Ovary (tissue), 3 donors: ENCODE measurements around the gene LDLRAD2.

Experiments
- POLR2A ChIP-seq: fragments of 450-650 bp; IDR thresholded peaks from one replicate; pipeline ENCODE4 v1.6.1; 2017; ENCODE audit warnings: antibody characterized with exemption, mild to moderate bottlenecking, moderate library complexity
- TF ChIP-seq, protein P1 (sequence below), 3 donors: fragments of 450-650 bp in 2 of 3; fragments of 200-600 bp in 1 of 3; IDR thresholded peaks; one replicate each; pipeline versions ENCODE4 v1.5.1 to v1.8.0; 2016 to 2022; ENCODE audit warnings: antibody characterized with exemption in 3 of 3, mild to moderate bottlenecking in 1 of 3
- donor health status: DM: no; HTN: no; CAD: no.

DNA sequence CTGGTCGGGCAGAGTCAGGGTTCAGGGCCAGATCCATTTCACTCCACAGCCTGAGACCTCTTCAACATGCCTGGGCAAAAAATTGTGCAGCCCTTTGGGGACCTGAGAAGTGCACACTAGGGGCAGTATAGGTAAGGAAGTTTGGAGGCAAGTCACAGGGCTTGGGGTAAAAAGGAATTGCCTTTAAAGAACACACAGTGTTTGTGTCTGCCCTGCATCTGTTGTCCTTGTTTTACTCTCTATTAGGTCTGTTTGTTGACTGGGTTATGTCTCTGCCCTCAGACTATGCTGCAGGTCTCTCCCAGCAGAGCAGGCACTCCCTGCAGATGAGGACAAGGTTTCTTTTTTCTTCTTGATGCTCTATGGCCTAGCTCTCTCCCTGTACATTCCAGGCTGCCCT, 22.0 kb downstream of the LDLRAD2 start:
- TF ChIP-seq, protein P1, sequence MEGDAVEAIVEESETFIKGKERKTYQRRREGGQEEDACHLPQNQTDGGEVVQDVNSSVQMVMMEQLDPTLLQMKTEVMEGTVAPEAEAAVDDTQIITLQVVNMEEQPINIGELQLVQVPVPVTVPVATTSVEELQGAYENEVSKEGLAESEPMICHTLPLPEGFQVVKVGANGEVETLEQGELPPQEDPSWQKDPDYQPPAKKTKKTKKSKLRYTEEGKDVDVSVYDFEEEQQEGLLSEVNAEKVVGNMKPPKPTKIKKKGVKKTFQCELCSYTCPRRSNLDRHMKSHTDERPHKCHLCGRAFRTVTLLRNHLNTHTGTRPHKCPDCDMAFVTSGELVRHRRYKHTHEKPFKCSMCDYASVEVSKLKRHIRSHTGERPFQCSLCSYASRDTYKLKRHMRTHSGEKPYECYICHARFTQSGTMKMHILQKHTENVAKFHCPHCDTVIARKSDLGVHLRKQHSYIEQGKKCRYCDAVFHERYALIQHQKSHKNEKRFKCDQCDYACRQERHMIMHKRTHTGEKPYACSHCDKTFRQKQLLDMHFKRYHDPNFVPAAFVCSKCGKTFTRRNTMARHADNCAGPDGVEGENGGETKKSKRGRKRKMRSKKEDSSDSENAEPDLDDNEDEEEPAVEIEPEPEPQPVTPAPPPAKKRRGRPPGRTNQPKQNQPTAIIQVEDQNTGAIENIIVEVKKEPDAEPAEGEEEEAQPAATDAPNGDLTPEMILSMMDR (IDR thresholded peaks at IDR 0.05): no peak
- no peak for TF ChIP-seq POLR2A
